NCI-H1436 (cell line): Measurements from ENCODE around the gene RAPGEF1.

ENCODE experiments used
- DNase-seq: peaks from one replicate; lab custom pipeline; 2025; lab: John Stamatoyannopoulos, UW

Gene RAPGEF1

DNA sequence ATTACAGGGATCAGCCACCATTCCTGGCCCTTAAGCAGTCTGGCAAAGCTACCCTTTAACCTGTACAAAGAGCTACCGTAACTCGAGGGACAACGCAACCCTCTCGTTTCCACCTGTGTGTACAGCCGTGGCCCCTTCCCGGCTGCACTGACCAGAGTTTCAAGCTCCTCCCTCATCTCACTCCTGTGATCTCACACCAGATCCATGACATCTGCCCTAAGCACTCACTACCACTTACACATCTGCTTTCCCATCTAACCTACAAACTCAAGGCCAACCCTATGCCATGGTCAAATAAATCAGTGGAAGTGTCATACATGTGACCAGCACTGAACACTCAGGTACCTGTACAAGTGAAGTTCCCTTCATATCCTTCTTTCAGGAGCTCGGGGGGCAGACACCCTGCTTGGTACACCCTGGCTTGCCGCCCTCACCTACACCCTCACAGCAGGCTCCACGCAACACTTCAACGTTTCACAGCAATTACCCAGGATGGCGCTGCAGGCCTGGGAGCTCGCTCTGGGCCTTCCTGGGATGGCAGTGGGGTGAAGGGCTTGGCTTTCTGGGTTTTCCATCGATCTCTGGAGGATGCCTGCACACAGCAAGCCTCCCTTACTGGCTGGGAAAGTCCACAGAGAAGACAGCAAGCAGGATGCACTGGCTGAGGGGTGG lies 132.8 kb downstream of the RAPGEF1 start:
- no peak for DNase-seq

DNA sequence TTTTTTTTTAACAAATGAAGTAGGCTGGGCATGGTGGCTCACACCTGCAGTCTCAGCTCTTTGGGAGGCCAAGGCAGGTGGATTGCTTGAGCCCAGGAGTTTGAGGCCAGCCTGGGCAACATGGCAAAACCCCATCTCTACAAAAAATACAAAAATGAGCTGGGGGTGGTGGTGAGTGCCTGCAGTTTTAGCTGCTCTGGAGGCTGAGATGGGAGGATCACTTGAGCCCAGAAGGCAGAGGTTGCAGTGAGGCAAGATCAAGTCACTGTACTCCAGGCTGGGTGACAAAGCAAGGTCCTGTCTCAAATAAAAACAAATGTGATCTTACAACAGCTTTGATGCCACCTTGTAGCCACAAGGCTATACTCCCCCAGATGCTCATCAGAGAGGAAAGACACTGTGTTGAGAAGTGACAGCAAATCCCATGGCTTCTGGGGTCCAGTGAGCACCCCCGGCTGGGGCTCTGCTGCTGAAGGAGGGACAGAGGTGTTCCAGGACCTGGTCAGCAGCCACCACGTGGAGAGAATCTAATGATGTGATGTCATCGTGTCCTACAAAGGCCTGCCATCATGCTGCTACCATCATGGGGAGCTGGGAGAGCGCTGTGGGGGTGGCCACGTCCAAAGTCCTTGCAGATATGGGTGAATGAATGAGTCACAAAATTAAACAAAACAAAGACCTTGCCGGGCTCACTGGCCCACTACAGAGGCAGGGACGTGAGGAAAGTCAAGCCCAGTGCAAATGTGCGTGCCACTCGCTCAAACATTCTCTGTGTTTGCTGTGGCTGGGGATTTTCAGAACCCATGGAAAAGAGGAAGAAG lies 133.9 kb downstream of the RAPGEF1 start:
- no peak for DNase-seq

DNA sequence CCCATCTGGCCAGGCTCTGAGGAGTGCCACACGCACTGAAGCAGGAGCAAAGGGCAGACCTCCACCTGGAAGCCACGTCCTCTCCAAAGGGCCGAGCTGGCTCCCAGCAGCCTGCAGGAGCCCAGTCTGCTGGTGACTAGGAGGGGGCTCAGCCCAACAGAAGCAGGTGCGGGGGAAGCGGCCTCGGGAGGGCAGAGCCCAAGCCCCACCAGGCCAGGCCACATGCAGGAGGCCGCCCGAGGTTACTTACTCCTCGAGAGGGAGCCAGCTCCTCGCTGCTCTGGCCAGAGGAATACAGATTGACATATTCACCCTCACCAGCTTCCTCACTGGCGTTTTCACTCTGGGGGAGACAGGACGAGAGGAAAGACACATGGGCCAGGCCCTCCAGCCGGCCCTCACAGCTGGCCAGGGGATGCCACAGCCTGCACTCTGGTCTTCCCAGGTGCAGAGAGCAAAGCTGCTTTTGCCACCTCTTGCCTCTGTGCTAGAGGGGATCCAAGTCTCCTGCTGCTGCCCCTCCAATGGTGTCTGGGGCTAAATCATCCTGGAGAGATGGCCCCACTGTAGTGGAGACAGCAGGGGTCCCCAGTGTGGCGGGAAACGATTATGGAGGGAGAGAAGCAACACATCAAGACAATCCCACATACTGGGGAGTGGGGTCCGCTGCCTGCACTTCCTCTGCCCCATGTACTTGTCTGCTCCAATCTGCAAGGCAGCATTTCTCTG lies 136.0 kb downstream of the RAPGEF1 start:
- DNase-seq, result no peak

DNA sequence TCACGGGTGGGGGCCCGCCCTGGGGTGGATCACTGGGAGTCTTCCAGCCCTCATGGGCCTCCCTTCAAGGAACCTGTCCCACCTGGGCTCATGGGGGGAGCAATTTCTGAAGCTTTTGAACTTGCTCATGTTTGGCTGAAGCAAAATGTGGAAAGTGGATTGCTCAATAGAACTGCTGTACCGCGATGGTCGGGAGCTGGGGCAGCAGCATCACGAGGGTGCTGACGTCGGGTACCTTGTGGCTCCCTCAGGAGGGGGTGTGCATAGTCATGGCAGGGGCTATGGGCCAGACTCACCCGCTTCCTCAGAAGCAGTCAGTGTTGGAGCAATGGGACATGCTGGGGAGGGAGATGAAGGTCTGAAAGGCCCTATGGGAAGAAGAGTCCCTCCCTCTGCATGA lies 136.7 kb downstream of the RAPGEF1 start:
- no peak for DNase-seq

DNA sequence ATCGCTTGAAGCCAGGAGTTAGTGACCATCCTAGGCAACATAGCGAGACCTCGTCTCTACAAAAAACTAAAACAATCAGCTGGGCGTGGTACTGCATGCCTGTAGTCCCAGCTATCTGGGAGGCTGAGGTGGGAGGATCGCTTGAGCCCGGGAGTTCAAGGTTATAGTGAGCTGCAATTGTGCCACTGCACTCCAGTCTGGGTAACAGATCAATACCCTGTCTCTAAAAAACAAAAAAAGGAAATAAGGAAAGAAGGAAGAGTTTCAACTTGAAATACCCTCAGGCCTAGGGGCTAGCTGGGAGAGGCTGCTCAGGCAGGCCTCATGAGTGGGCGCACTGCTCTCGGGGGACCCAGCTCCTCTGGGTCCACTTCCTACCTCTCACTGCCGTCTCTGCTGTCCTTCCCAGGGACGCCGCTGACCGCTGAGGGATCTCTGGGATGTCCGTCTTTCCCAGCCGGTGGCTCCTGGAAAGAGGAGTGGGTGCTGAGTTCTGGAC lies 138.1 kb downstream of the RAPGEF1 start:
- DNase-seq, result no peak

DNA sequence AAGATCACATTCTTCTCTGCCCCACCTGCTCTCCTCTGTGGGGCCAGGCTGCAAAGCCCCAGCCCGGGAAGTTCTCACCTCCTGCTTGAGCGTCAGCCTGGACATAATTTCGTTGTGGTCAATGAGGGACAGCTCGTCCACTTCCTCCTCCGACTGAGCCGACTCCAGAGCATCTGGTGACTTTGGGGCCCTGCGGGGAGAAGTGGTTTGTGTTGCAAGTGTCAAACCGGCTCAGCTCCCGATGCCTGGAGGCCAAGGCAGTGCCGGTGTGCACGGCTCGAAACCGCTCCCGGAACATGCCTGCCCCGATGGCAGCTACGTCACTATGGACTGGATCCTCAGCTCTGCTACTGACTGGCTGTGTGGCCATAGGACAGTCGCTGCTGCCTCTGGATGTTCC lies 141.8 kb downstream of the RAPGEF1 start:
- no peak for DNase-seq

DNA sequence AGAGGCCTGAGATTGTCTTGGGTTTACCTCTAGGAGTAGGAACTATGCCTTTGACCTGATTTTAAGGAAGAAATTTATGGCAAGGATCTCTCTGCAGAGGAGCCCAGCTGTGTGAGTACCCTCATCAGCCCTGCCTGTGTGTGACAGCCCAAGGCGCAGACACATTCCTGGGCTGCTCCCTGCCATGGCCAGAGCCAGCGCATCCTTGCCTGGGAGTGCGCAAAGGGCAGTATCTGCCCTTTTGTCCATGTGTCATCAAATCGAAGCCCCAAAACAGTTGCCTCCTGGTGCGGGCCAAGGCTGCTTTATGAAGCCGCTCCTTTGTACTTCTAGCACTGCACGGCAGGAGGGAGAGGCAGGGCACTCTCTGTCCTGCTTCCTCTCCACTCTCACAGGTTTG lies 142.6 kb downstream of the RAPGEF1 start:
- no peak for DNase-seq

DNA sequence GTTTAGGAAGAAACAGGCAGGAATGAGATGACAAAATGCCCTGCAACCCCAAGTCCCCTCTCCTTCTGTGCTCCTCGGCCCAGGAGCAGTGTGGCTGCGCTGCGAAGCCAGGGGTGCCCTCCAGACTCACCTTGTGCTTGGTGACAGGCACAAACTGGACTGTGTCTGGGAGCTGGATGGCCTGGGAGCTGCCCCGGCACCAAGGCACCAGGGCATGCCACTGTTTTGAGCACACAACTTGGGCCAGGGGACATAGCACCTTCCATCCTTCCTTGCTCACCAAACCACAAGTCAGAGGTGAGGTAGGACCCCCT lies 143.5 kb downstream of the RAPGEF1 start:
- no peak for DNase-seq

DNA sequence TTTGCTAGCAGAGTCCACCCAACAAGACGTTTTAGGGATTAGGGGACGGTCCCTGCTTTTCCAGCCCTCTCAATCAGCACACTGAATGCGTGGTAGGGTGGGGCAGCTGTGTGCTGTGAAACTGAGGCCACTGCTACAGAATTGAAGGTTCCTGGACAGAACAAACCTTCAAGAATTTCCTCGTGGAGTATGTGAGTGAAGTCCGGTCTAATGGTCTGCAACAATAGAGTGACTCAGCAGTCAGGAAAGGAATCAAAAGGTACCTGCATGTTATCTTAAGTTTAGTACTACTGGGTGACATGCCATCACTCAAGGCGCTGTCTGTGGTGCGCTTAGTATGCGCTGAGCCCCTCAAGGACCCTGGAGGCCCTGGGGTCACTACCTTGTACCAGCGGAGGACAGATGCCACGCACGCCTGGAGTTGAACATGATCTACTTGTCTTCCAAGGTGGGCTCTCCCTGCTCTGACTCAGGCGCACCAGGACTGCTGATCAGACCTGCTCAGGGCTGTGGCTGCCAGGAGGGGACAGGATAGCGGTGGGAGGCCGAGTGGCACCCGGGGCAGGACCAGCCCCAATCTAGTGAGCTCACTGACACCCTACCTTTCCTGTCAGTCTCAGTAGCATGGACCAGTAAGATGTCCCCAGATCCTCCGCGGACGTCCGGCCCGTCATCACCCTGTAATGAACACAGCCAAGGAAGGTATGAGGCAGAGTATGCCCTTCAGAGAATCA lies 144.0 kb downstream of the RAPGEF1 start:
- DNase-seq, result no peak

DNA sequence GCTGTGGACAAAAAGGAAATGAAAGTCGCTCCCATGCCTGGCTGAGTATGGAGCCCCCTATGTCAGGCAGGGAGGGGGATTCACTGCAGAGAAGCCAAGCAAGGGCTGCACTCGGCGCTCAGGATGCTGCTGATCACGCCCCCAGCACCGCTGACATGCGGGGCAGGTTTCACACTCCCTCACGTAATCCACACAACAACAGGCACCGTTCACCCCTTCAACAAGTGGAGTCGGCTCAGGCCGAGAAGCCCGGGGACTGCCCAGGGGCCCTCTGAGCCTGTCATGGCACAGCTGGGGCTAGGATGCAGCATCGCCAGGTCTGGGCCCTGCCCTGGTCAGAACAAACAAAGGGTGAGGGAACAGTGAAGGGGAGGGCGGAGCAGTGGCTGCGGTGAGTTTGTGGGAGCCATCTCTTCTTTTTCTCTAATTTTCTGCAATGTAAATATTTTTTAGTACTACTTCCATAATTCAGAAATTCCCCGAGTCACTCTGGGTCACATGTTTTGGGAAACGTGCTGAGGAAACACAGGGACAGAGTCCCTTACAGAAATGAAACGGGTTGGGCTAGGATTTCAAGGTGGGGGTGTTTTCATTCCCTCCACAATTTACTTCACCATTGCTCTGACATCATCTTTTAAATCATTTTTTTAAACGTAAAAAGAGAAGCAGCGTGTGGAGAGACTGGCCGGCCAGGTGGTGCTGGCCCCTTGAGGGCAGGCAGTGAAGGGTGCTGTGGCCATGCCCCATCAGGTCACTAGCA lies 144.8 kb downstream of the RAPGEF1 start:
- DNase-seq, result no peak

DNA sequence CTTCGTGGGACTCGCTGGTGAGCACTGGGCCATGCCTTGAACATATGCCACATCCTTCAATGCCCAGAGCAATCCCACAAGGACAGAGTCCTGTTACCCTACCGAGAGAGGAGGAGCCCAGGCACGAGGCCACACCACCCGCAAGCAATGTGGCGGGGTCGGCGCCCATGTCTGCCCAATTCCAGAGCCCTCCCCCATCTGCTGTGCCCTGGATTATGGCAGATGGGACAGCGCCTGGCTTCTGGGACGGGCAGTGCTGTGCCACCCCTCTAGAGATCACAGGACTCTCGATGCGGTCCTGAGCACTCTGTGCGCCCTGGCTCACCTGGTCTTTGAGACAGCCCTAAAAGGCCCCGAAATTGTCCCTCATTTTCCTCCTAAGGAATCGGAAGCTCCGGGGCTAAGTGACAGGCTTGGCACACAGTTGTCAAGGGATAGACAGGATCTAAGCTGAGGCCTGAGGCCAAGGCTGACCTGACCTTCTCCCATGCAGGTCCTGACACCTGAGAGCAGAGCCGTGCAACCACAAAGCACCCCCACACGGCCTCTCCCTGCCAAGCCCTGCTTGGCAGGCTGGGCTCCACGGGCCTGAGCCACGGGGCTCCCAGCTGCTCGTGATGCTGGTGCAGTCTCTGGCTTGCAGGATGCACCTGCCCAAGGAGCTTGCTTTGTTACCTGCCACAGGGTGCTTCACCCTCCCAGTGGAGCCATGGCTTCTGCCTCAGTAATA lies 145.8 kb downstream of the RAPGEF1 start:
- no peak for DNase-seq

DNA sequence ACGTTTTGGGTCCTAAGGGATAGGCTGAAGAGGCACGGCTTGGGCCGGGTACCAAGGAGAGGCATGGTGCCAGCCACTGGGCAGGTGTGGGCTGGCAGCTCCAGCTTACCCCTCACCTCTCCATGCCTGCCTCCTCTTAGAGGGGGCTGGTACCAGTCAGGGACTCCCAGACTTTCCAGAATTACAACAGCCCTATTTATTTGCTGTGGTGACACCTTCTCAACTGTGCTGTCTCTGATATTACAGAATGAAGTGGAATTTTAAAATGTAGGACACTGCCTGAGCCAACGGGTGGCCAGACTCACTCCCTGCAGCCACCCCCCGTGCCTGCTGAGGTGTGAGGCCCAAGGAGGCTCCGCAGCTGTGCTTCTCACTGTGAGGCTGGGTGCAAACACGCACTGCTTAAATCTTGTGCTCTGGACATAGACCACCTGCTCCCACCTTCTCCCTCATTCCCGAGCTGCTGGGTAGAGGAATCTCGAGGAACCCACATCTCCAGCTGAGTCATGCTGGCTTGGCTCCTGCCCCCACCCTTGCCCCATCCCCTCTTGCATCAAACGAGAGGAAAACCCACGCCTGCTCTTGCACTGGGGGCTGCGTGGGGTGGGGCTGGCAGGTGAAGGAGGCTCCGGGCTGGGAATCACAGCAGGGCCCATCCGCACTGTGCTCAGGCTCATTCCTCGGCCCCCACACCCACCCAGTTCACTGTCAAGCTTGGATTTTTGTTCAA lies 146.6 kb downstream of the RAPGEF1 start:
- no peak for DNase-seq

DNA sequence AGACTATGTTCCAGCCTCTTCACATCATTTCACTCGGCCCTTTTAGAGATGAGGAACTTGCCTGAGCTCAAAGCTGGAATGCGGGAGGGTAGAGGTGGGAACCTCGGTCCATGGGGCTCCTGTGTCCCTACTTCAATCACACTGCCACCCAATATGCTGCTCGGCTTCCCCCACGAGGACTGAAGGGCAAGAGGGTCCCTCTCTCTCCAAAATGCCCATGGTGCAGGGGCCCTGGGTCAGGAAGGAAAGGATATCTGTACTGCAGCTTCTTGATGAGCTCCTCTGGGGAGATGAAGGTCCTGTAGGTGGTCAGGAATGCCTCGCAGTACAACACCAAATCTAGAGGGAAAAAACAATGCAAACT lies 148.0 kb downstream of the RAPGEF1 start:
- DNase-seq, result no peak

DNA sequence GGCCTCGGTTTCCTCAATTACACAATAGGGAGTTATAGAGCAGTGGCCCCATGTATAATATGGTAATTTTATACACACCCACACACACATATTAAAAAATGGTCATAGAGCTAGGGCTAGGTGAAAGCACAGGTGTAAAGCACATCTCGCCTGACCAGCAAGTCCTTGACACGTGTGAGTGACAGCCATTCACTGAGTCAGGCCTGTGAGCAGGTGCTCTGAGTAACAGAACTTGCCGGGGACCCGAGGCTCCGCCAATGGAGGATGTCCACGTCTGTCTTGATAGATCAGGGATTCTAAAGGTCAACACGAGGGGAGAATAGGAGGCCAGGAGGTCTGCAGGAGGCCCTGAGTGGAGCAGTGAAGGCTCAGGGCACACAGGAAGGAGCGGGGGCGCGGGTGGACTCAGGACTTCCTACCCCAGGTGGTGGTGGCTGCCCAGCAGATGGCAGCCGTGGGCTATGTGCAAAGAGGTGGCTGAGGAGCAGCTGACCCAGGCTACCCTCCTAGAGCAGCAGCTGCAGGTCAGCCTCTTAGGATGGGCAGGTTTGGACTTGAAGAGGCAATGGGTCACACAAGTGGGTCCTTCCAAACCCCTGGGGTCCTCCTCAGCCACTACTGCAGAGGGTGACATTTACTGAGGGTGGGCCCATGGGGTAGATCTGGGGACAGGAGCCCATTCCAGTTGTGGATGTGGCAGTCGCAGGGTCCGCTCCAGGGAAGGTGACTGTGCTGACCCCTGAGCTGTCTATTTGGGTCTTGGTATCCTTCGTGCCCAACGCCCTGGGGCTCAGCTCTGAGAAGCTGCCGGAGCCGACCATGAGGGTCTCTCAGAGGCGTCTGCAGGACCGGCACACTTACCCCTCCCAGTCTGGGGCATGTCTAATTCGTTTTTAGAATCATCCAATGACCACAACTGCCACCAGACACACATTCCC lies 148.7 kb downstream of the RAPGEF1 start:
- DNase-seq, result peak; percentile 56

DNA sequence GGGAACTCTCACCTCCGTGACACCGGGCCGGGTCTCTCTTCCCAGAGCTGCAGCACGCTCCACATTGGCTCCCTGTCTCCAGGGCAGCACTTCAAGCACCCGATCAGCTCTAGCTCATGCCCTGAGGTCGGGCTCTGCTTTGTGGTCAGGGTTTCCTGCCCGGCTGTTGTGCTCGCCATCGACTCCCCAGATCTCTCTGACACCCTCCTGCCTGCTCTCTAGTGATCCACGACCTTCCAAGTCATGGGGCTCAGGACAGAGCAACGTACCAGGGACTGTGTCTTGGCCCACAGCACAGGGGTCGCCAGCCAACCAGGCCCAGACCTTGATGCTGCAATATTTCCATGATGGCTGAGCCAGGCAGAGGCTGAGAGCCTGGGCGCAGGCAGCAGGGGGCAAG lies 149.4 kb downstream of the RAPGEF1 start:
- no peak for DNase-seq

DNA sequence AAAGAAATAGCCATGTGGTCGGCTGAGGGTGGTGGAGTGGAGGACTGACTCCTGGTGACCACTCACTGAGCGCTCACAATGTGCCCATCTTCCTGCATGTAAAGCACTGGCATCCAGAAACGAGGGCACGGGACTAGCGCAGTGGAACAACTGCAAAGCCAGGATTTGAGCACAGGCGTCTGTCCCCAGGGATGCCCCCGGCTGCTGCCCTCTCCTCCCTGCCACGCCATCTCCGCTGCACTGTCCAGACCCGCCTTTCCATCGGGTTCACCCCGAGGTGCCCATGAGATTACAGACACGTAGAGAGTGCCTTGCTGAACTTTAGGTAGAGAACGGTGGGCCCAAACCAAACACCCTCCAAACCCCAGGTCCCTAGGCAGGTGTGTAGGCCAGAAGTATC lies 149.9 kb downstream of the RAPGEF1 start:
- no peak for DNase-seq

DNA sequence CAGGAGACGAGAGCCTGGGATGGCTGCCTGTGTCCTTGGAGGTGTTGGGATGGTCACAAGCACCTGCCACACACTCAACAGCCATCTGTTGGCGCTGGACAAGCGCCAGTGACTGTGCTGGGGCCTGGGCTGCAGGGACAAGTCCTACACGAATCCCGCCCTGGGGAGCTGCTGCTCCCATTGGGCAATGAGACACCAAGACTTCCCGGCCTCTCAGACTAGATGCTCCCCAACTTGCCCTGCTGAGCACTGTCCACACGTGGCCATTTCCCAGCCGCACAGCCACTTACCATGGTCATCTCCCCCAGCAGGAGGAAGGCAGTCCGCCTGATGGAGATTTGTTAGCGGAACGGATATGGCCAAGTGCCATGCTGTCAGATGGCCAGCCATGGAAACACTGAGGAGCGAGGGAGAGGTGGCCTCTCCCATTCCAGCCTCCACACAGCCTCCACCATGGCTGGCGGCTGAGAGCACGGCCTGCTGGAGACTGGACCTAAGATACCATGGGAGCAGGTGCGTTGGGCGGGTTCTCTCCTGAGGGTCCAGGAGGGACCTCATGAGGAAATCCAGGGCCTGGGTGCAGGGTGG lies 150.7 kb downstream of the RAPGEF1 start:
- no peak for DNase-seq

DNA sequence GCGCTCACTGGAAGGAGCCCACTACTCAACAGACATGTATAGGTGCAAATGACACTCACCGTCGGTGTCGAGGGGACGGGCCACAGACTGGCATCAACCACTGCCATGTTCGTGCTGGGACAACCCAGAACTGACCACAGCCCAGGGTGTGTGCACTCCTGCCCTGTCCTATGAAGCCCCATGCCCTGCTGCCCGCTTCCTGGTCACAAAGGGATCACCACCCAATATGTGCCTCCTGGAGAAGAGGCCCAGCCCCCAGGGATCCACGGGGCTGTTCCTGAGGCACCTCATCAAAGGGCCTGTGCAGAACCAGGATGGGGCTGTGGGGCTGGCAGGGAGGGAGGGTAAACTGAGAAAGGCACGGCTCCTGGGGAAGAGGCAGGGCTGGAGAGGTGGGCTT lies 151.5 kb downstream of the RAPGEF1 start:
- DNase-seq, result no peak

DNA sequence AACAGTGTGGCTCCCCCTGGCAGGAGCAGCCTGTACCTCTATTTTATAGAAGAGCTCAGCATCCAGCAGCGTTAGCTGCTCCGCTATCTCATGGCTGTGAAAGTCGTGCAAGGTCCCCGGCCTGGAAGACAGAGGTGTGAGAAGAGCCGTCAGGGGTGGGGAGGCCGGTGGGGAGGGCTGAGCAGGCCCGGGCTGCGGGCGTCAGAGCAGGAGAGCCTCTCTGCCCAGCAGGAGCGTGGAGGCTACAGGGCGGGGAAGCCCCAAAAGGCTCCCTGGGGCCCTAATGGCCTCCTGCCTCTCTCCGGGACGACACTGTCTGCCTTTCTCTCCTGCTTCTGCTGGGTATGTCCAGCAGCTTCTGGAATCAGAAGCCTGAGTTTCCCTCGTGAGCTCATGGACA lies 152.0 kb downstream of the RAPGEF1 start:
- no peak for DNase-seq
